GM23338 (cell line): Measurements from ENCODE around the gene AOAH. TPM values are rescaled to one million over a fixed set of nuclear protein-coding genes. Genes with fewer than 3 reads are reported as not detected.
"Not testable (repeated sequence)": the region's sequence is repeated elsewhere in the genome, so short reads cannot be mapped to it uniquely, and the experiment has no call there.

Experiments used
- ATAC-seq: fragments of 200-7000 bp; cut with Tn5 transposase; 3 replicates; pipeline ENCODE4 v1.9.1; 2020
- DNase-seq: peaks from one replicate; pipeline ENCODE4 v3.0.0-alpha.2; 2015; ENCODE audit warnings: low spot score
- H2AFZ ChIP-seq: fragments of 200-600 bp; sonication (generic); 2 replicates; pipeline ENCODE4 v1.8.0; 2016; ENCODE audit warnings: antibody characterized with exemption, mild to moderate bottlenecking, moderate library complexity
- H3F3A ChIP-seq: fragments of 200-600 bp; sonication (generic); replicated peaks from 2 replicates; pipeline ENCODE4 v1.8.0; 2017; ENCODE audit warnings: antibody characterized with exemption, mixed run types, low read depth
- H3K27ac ChIP-seq: fragments of 200-600 bp; sonication (generic); 2 replicates; pipeline ENCODE4 v1.6.1; 2016; ENCODE audit warnings: low read depth
- H3K27me3 ChIP-seq: fragments of 200-600 bp; sonication (generic); 2 replicates; pipeline ENCODE4 v1.8.0; 2016; ENCODE audit warnings: mild to moderate bottlenecking, mixed run types, moderate library complexity; ENCODE audit not compliant: insufficient read depth
- H3K36me3 ChIP-seq: fragments of 200-600 bp; sonication (generic); 2 replicates; pipeline ENCODE4 v1.8.0; 2016; ENCODE audit warnings: mild to moderate bottlenecking; ENCODE audit not compliant: insufficient read depth
- H3K4me1 ChIP-seq: fragments of 200-600 bp; sonication (generic); 2 replicates; pipeline ENCODE4 v1.8.0; 2016; ENCODE audit warnings: mild to moderate bottlenecking, moderate library complexity; ENCODE audit not compliant: insufficient read depth
- H3K4me2 ChIP-seq: fragments of 200-600 bp; sonication (generic); 2 replicates; pipeline ENCODE4 v1.7.1; 2017; ENCODE audit warnings: mixed run types
- H3K4me3 ChIP-seq: fragments of 200-600 bp; sonication (generic); 2 replicates; pipeline ENCODE4 v1.6.1; 2016; ENCODE audit warnings: mixed run types
- H3K79me2 ChIP-seq: fragments of 200-600 bp; sonication (generic); replicated peaks from 2 replicates; pipeline ENCODE4 v1.8.0; 2017; ENCODE audit warnings: mild to moderate bottlenecking; ENCODE audit not compliant: insufficient read depth
- H3K9me2 ChIP-seq: fragments of 200-600 bp; sonication (generic); 2 replicates; pipeline ENCODE4 v1.8.0; 2017; ENCODE audit not compliant: insufficient read depth
- H4K20me1 ChIP-seq: fragments of 200-600 bp; sonication (generic); replicated peaks from 2 replicates; pipeline ENCODE4 v1.8.0; 2017; ENCODE audit warnings: mild to moderate bottlenecking; ENCODE audit not compliant: insufficient read depth
- H3K27ac Mint-ChIP-seq: 2 replicates; pipeline ENCODE4 v1.8.0; 2020; ENCODE audit warnings: inconsistent platforms, mild to moderate bottlenecking, moderate library complexity, mixed read lengths
- H3K27me3 Mint-ChIP-seq: 3 replicates; pipeline ENCODE4 v1.8.0; 2022; ENCODE audit warnings: low read depth, mild to moderate bottlenecking, moderate library complexity, mixed read lengths, inconsistent platforms; ENCODE audit not compliant: insufficient read depth, poor library complexity
- H3K36me3 Mint-ChIP-seq: 3 replicates; pipeline ENCODE4 v1.8.0; 2021; ENCODE audit warnings: low read depth, mild to moderate bottlenecking, inconsistent platforms, moderate library complexity, mixed read lengths
- H3K4me1 Mint-ChIP-seq: 3 replicates; pipeline ENCODE4 v1.8.0; 2020; ENCODE audit warnings: mild to moderate bottlenecking, inconsistent platforms, mixed read lengths
- H3K4me3 Mint-ChIP-seq: 3 replicates; pipeline ENCODE4 v1.8.0; 2021; ENCODE audit warnings: moderate library complexity, mild to moderate bottlenecking, inconsistent platforms, mixed read lengths
- H3K9me3 Mint-ChIP-seq: 3 replicates; pipeline ENCODE4 v1.8.0; 2020; ENCODE audit warnings: moderate library complexity, mild to moderate bottlenecking, inconsistent platforms, mixed read lengths
- CREB1 ChIP-seq: fragments of 250-450 bp; sonication (Bioruptor Pico); IDR thresholded peaks from 2 replicates; pipeline ENCODE4 v1.5.0; 2020; ENCODE audit warnings: low read depth, mild to moderate bottlenecking, moderate library complexity
- CTCF ChIP-seq, 2 experiments: fragments of 200-600 bp in 1 of 2; sonication (generic) in 1 of 2; conservative IDR thresholded peaks; 2 replicates each; pipeline versions ENCODE4 v1.5.1 to v1.6.1; 2016 to 2017; ENCODE audit warnings: antibody characterized with exemption in 2 of 2, low read depth in 2 of 2, mild to moderate bottlenecking in 2 of 2, moderate library complexity in 1 of 2
- ETS1 ChIP-seq: IDR thresholded peaks from 2 replicates; pipeline ENCODE4 v1.6.1; 2016; ENCODE audit warnings: antibody characterized with exemption
- EZH2 ChIP-seq: fragments of 200-600 bp; sonication (generic); IDR thresholded peaks from one replicate; pipeline ENCODE4 v1.8.0; 2017; ENCODE audit warnings: antibody characterized with exemption, mild to moderate bottlenecking, low read depth; ENCODE audit not compliant: unreplicated experiment
- EZH2phosphoT487 ChIP-seq: fragments of 200-600 bp; sonication (generic); IDR thresholded peaks from one replicate; pipeline ENCODE4 v1.8.1; 2018; ENCODE audit warnings: antibody characterized with exemption; ENCODE audit not compliant: unreplicated experiment
- JUNB ChIP-seq: IDR thresholded peaks from one replicate; pipeline ENCODE4 v1.6.1; 2016; ENCODE audit warnings: antibody characterized with exemption; ENCODE audit not compliant: unreplicated experiment
- NANOG ChIP-seq: IDR thresholded peaks from 2 replicates; pipeline ENCODE4 v1.6.1; 2016; ENCODE audit warnings: antibody characterized with exemption, borderline replicate concordance
- POLR2AphosphoS5 ChIP-seq: IDR thresholded peaks from 2 replicates; pipeline ENCODE4 v1.6.1; 2016; ENCODE audit warnings: antibody characterized with exemption, low read depth
- ZNF462 ChIP-seq: fragments of 250-450 bp; sonication (Bioruptor Pico); IDR thresholded peaks from 2 replicates; pipeline ENCODE4 v1.5.0; 2020; ENCODE audit warnings: mild to moderate bottlenecking, moderate library complexity
- polyA plus RNA-seq: library from polyadenylated mRNA; unstranded; fragments of >200 nt; fragmentation: Nextera tagmentation; extraction: Ambion mirVana; gene quantifications from 2 replicates; pipeline ENCODE4 v1.2.1, GENCODE V29; 2016
- total RNA-seq: library from RNA; depleted of rRNA; stranded (reverse); fragments of >200 nt; shearing (Covaris generic); gene quantifications from 2 replicates; pipeline ENCODE4 v1.2.3, GENCODE V29; 2014

Gene AOAH
- total and polyA plus RNA-seq, 2 experiments from 2014 or later, result not detected

- H3K4me2 ChIP-seq, result no peak overlapping the region
- Mint-ChIP-seq H3K9me3 (no peaks in the 10 kb centered on the region), H3K36me3 (no peaks in the 10 kb centered on the region), H3K27me3 (peaks cover 4% of the 10 kb centered on the region), H3K27ac (no peak overlapping the region), H3K4me1 (peaks cover 31% of the 10 kb centered on the region), H3K4me3 (no peak overlapping the region)
- no peaks in the 10 kb centered on the region for H3K79me2 ChIP-seq
- no peaks in the 10 kb centered on the region for H3F3A ChIP-seq
- DNase-seq (no peak), ATAC-seq (no peak)
- no peak overlapping the region for H3K27ac ChIP-seq
- TF ChIP-seq CTCF (conservative IDR thresholded peaks at IDR 0.05; ENCODE audit: low read depth in 2 of 2) (no peak), POLR2AphosphoS5 (no peak), JUNB (no peak), ETS1 (no peak), EZH2phosphoT487 (no peak)
- no peak overlapping the region for H3K4me3 ChIP-seq
- no peak overlapping the region for H2AFZ ChIP-seq
- peaks cover 31% of the 10 kb centered on the region for H3K4me1 ChIP-seq
- no peaks in the 10 kb centered on the region for H3K9me2 ChIP-seq
- no peaks in the 10 kb centered on the region for H3K27me3 ChIP-seq
- no peaks in the 10 kb centered on the region for H3K36me3 ChIP-seq
- H4K20me1 ChIP-seq, result no peaks in the 10 kb centered on the region
Measured at GRCh38 chr7:36650320-36650719, 74.0 kb downstream of the AOAH start.

- H3K27me3 ChIP-seq, H3K27ac Mint-ChIP-seq, H3F3A ChIP-seq, DNase-seq, H3K4me2 ChIP-seq, H3K79me2 ChIP-seq, H3K27me3 Mint-ChIP-seq, H3K4me3 ChIP-seq, H3K36me3 ChIP-seq, H3K36me3 Mint-ChIP-seq, H4K20me1 ChIP-seq, H3K4me3 Mint-ChIP-seq, H3K9me3 Mint-ChIP-seq, H3K27ac ChIP-seq, ATAC-seq, H3K9me2 ChIP-seq, H2AFZ ChIP-seq: not testable (repeated sequence)
- peaks cover 27% of the 10 kb centered on the region for H3K4me1 ChIP-seq
- H3K4me1 Mint-ChIP-seq, result peaks cover 25% of the 10 kb centered on the region
Measured at GRCh38 chr7:36649319-36649718, 75.0 kb downstream of the AOAH start.

GRCh38 chr7:36648441-36648840 lies 75.9 kb downstream of the AOAH start:
- no peak overlapping the region for H3K27ac Mint-ChIP-seq
- no peaks in the 10 kb centered on the region for H3K27me3 ChIP-seq
- no peak overlapping the region for H3K4me3 ChIP-seq
- no peaks in the 10 kb centered on the region for H3K9me3 Mint-ChIP-seq
- no peaks in the 10 kb centered on the region for H3F3A ChIP-seq
- ATAC-seq (no peak), DNase-seq (no peak)
- no peaks in the 10 kb centered on the region for H3K79me2 ChIP-seq
- H3K36me3 Mint-ChIP-seq, result no peaks in the 10 kb centered on the region
- no peaks in the 10 kb centered on the region for H3K36me3 ChIP-seq
- no peaks in the 10 kb centered on the region for H4K20me1 ChIP-seq
- peaks cover 18% of the 10 kb centered on the region for H3K4me1 ChIP-seq
- no peak overlapping the region for H3K4me3 Mint-ChIP-seq
- no peak overlapping the region for H3K27ac ChIP-seq
- no peak overlapping the region for H2AFZ ChIP-seq
- no peaks in the 10 kb centered on the region for H3K9me2 ChIP-seq
- no peak overlapping the region for H3K4me2 ChIP-seq
- H3K27me3 Mint-ChIP-seq, result peaks cover 4% of the 10 kb centered on the region
- H3K4me1 Mint-ChIP-seq, result peaks cover 16% of the 10 kb centered on the region
- no peak for TF ChIP-seq CREB1 (CRISPR knock-in tag)
- no peak for TF ChIP-seq JUNB
- TF ChIP-seq EZH2, result no peak
- TF ChIP-seq ZNF462 (CRISPR knock-in tag), result no peak
- no peak for TF ChIP-seq NANOG
